ENCODE measurements around the gene KCNIP1. TPM values are rescaled to one million over a fixed set of nuclear protein-coding genes. Genes with fewer than 3 reads are reported as not detected.

The KCNIP1 gene
- total RNA-seq, 1 experiment from 2014 or later = not detected

- ChIA-PET POLR2A (no interaction called here), CTCF (no interaction called here)
- Histone ChIP-seq H3K4me1 (ENCODE audit: control insufficient read depth, insufficient read depth, low read length) (no peaks in the 10 kb centered on the region), H3K27me3 (ENCODE audit: control insufficient read depth, insufficient read depth, low read length) (peaks cover 2% of the 10 kb centered on the region; the same call in 1 of the 2 replicates), H3K36me3 (ENCODE audit: control insufficient read depth, insufficient read depth, low read length) (no peaks in the 10 kb centered on the region), H3K9me3 (ENCODE audit: control insufficient read depth, insufficient read depth, low read depth, low read length) (no peaks in the 10 kb centered on the region), H3K4me3 (ENCODE audit: low read depth in 2 of 2, low read length in 2 of 2) (no peak overlapping the region), H3K27ac (ENCODE audit: low read length) (no peak overlapping the region)
- DNase-seq (ENCODE audit: low read depth, low spot score) = no peak
- in situ Hi-C loops (cut with HindIII; ENCODE audit: low pct_unique_long_range_greater_than_20kb, low sequenced_read_pairs) = no loop called here
- intact Hi-C loops (cut with micrococcal nuclease; ENCODE audit: unreplicated experiment) = no loop called here
- no peak for ATAC-seq
- no TSS peak for BruUV-seq (replicated peaks)
- TF ChIP-seq TCF7L2 (IDR thresholded peaks at IDR 0.05; ENCODE audit: low read depth, low read length) (no peak), CTCF (IDR thresholded peaks at IDR 0.05) (no peak), REST (IDR thresholded peaks at IDR 0.05; ENCODE audit: insufficient read depth in 1 of 2, low read depth in 2 of 2, low read length in 1 of 2) (no peak), POLR2AphosphoS5 (IDR thresholded peaks at IDR 0.05; ENCODE audit: low read depth, low read length) (no peak), SIN3A (IDR thresholded peaks at IDR 0.05; ENCODE audit: borderline replicate concordance, insufficient read depth, low read depth, low read length) (no peak)
These were observed 50.9 kb downstream of the KCNIP1 start for GRCh38 chr5:170554521-170555267.

GRCh38 chr5:170557314-170557713 lies 53.5 kb downstream of the KCNIP1 start:
- Histone ChIP-seq H3K4me1 (ENCODE audit: control insufficient read depth, insufficient read depth, low read length) (no peaks in the 10 kb centered on the region), H3K27ac (ENCODE audit: low read length) (no peak overlapping the region), H3K36me3 (ENCODE audit: control insufficient read depth, insufficient read depth, low read length) (no peaks in the 10 kb centered on the region), H3K4me3 (ENCODE audit: low read depth in 2 of 2, low read length in 2 of 2) (no peak overlapping the region), H3K27me3 (ENCODE audit: control insufficient read depth, insufficient read depth, low read length) (peaks cover 2% of the 10 kb centered on the region; the same call in 1 of the 2 replicates), H3K9me3 (ENCODE audit: control insufficient read depth, insufficient read depth, low read depth, low read length) (no peaks in the 10 kb centered on the region)
- ATAC-seq = no peak
- no peak for DNase-seq (ENCODE audit: low read depth, low spot score)
- intact Hi-C loops (cut with micrococcal nuclease; ENCODE audit: unreplicated experiment) (no loop called here), in situ Hi-C loops (cut with HindIII; ENCODE audit: low pct_unique_long_range_greater_than_20kb, low sequenced_read_pairs) (no loop called here)
- POLR2A ChIA-PET = no interaction called here
- no peak for TF ChIP-seq TCF7L2 (IDR thresholded peaks at IDR 0.05; ENCODE audit: low read depth, low read length)
- TF ChIP-seq POLR2AphosphoS5 (IDR thresholded peaks at IDR 0.05; ENCODE audit: low read depth, low read length) = no peak
- no peak for TF ChIP-seq SIN3A (IDR thresholded peaks at IDR 0.05; ENCODE audit: borderline replicate concordance, insufficient read depth, low read depth, low read length)
- no peak for TF ChIP-seq CTCF (IDR thresholded peaks at IDR 0.05)
- TF ChIP-seq REST (IDR thresholded peaks at IDR 0.05; ENCODE audit: insufficient read depth in 1 of 2, low read depth in 2 of 2, low read length in 1 of 2) = no peak
- CTCF ChIA-PET = interaction anchor here (0.6 kb wide), 1 partner anchor 533 kb away, joined by 9 read pairs; no protein-coding TSS in a partner anchor
- no TSS peak for BruUV-seq (replicated peaks)

All from Panc1 (cell line).